Parathyroid adenoma (tissue), 2 donors: ENCODE results near the gene C11orf91.

Source experiments
- H2AFZ ChIP-seq: fragments of 300-600 bp; sonication (generic); one replicate; pipeline ENCODE4 v1.7.0; 2017; ENCODE audit warnings: antibody characterized with exemption, mild to moderate bottlenecking
- H3K27ac ChIP-seq: fragments of 300-600 bp; sonication (generic); one replicate; pipeline ENCODE4 v1.7.0; 2017
- H3K27me3 ChIP-seq: fragments of 300-600 bp; sonication (generic); one replicate; pipeline ENCODE4 v1.7.0; 2017; ENCODE audit warnings: low read length; ENCODE audit not compliant: control insufficient read depth, insufficient read depth
- H3K36me3 ChIP-seq: fragments of 300-600 bp; sonication (generic); one replicate; pipeline ENCODE4 v1.7.0; 2017; ENCODE audit warnings: low read length; ENCODE audit not compliant: control insufficient read depth, insufficient read depth
- H3K4me1 ChIP-seq: fragments of 300-600 bp; sonication (generic); one replicate; pipeline ENCODE4 v1.7.0; 2017; ENCODE audit warnings: control low read depth
- H3K4me2 ChIP-seq: fragments of 300-600 bp; sonication (generic); one replicate; pipeline ENCODE4 v1.7.0; 2017; ENCODE audit warnings: low read length
- H3K4me3 ChIP-seq: fragments of 300-600 bp; sonication (generic); one replicate; pipeline ENCODE4 v1.7.0; 2017; ENCODE audit warnings: low read depth, low read length
- H3K79me2 ChIP-seq: fragments of 300-600 bp; sonication (generic); one replicate; pipeline ENCODE4 v1.7.0; 2017; ENCODE audit warnings: control low read depth
- H3K9ac ChIP-seq: fragments of 300-600 bp; sonication (generic); one replicate; pipeline ENCODE4 v1.7.0; 2017; ENCODE audit warnings: mild to moderate bottlenecking
- H3K9me3 ChIP-seq: fragments of 300-600 bp; sonication (generic); one replicate; pipeline ENCODE4 v1.7.0; 2017; ENCODE audit warnings: low read length; ENCODE audit not compliant: control insufficient read depth
- CTCF ChIP-seq: fragments of 300-600 bp; sonication (generic); IDR thresholded peaks from one replicate; pipeline ENCODE4 v1.7.0; 2017; ENCODE audit warnings: antibody characterized with exemption, mild to moderate bottlenecking
- donor health status: primary hyperparathyroidism.

C11orf91 gene

GRCh38 chr11:33697997-33698396, 2.6 kb downstream of the C11orf91 start:
- Histone ChIP-seq H3K9ac (no peak overlapping the region), H3K27me3 (no peaks in the 10 kb centered on the region), H3K36me3 (no peaks in the 10 kb centered on the region), H3K4me2 (no peak overlapping the region), H3K79me2 (no peaks in the 10 kb centered on the region), H3K9me3 (no peaks in the 10 kb centered on the region), H2AFZ (no peak overlapping the region), H3K27ac (peak overlapping the region; percentile 29), H3K4me3 (no peak overlapping the region), H3K4me1 (peaks cover 23% of the 10 kb centered on the region)
- no peak for TF ChIP-seq CTCF

GRCh38 chr11:33696931-33697638, 3.5 kb downstream of the C11orf91 start:
- H3K4me1 ChIP-seq = peaks cover 23% of the 10 kb centered on the region
- no peaks in the 10 kb centered on the region for H3K27me3 ChIP-seq
- H2AFZ ChIP-seq = peak overlapping the region; percentile 20
- H3K36me3 ChIP-seq = no peaks in the 10 kb centered on the region
- H3K79me2 ChIP-seq = no peaks in the 10 kb centered on the region
- TF ChIP-seq CTCF = no peak
- peak overlapping the region; percentile 85 for H3K27ac ChIP-seq
- H3K4me3 ChIP-seq = no peak overlapping the region
- no peaks in the 10 kb centered on the region for H3K9me3 ChIP-seq
- H3K4me2 ChIP-seq = no peak overlapping the region
- H3K9ac ChIP-seq = no peak overlapping the region

GRCh38 chr11:33696411-33696810, 4.2 kb downstream of the C11orf91 start:
- Histone ChIP-seq H3K36me3 (no peaks in the 10 kb centered on the region), H3K4me1 (peaks cover 21% of the 10 kb centered on the region), H3K27ac (peak overlapping the region; percentile 85), H3K9ac (no peak overlapping the region), H3K27me3 (no peaks in the 10 kb centered on the region), H2AFZ (peak overlapping the region; percentile 20), H3K4me2 (no peak overlapping the region), H3K9me3 (no peaks in the 10 kb centered on the region), H3K79me2 (no peaks in the 10 kb centered on the region), H3K4me3 (no peak overlapping the region)
- no peak for TF ChIP-seq CTCF

- no peak for TF ChIP-seq CTCF
- H3K4me2 ChIP-seq = no peak overlapping the region
- H2AFZ ChIP-seq = peak overlapping the region; percentile 64
- no peak overlapping the region for H3K9ac ChIP-seq
- H3K27me3 ChIP-seq = no peaks in the 10 kb centered on the region
- H3K79me2 ChIP-seq = no peaks in the 10 kb centered on the region
- H3K36me3 ChIP-seq = no peaks in the 10 kb centered on the region
- H3K4me1 ChIP-seq = peaks cover 28% of the 10 kb centered on the region
- no peaks in the 10 kb centered on the region for H3K9me3 ChIP-seq
- peak overlapping the region; percentile 85 for H3K27ac ChIP-seq
- no peak overlapping the region for H3K4me3 ChIP-seq
These were observed 5.5 kb downstream of the C11orf91 start for GRCh38 chr11:33695051-33695566.
